COLO829 (cell line): ENCODE results near the gene VSIG10L.

Experiments
- DNase-seq: peaks from one replicate; pipeline ENCODE4 v3.0.0; 2012; ENCODE audit warnings: low spot score

Gene VSIG10L

DNA sequence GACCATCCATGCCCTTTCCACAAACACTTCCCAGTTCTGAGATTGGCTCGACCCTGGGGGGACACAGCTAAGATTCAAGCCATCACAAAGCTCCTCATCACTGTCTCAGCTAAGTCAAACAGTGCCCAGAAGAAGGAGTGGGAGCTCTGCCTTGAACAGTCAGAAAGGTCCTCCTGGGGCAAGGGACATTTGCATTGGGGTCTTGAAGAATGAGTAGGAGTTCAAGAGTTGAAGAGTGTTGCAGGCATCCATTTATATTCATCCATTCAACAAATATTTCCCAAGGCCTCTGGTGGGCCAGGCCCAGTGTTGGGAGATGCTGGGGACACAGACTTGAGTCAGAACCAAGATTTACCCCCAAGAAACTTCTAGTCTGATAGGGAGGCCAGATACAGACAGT is 24.0 kb downstream of the VSIG10L start:
- no peak for DNase-seq

DNA sequence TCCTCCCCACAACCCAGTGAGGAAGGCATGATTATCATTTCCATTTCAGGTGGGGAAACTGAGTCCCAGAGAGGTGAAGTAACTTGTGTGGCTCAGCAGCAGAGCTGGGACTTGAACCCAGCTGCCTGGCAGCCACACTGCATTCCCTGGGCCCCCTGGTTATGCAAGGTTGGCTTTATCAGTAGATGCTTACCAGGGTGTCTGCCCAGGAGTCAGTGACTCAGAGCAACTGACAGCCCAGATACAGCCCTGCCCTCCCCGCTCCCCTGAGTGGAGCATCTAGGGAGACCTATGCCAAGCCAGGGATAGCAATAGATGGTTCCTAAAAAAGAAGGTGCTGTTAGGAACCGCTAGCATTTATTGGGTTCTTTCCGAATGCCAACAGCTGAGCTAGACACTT is 24.6 kb downstream of the VSIG10L start:
- no peak for DNase-seq

DNA sequence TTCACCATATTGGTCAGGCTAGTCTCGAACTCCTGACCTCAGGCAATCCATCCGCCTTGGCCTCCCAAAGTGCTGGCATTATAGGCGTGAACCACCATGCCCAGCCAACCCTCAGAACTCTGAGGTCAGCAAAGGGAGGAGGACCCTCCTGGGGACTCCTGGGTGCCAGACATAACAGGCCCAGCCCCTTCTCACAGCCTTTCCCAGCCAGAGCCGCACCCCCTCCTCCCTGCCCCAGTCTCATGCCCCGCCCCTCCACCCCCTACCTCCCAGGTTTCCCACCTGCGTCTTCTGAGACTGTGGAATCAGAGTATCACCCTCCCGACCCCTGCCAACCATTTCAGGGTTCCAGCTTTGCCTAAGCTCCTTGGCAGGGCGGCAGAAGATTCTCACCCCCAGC is 25.3 kb downstream of the VSIG10L start:
- no peak for DNase-seq

DNA sequence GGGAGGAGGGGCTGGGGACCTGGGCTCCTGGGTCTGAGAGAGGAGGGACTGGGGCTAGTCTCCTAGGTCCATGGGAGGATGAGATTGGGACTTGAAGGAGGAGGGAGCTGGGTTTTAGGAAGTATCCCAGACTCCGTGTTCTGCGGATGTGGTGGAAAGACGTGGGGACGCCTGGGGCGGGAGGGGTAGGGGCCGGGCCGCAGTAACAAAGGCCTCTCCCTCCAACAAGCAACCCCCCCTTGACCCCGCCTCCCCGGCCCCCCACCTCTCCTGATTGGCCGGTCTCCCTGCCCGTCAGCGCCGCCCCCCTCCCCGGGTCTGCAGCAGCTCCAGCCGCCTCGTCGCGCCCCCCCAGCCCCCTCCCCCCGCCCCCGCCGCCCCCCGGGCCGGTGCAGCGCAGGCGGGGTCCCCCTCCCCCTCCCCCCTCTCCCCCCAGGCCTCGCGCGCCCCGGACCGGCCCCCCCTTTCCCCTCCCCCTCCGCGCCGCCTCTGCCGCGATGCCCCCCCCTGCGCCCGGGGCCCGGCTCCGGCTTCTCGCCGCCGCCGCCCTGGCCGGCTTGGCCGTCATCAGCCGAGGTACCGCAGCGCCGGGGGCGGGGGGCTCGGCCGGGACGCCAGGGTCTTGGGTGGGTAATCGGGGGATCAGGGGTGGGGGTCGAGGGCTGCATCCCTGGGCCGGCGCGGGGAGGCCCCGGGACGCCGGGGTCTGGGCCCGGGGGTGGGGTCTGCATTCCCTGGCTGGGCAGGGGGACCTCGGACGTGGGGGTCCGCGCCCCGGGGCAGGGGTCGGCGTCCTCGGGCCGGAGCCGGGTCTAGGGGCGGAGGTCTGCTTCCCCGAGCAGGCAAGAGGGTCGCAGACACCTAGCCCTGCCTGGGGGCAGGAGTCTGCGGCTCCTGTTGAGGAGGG is 30.3 kb downstream of the VSIG10L start, which contains the start of gene IGLON5:
Gene IGLON5 (plus strand): TSS at position 294 of the 907 bp plus-strand sequence. CDS start 204 bp downstream, at position 498.
- DNase-seq = no peak

DNA sequence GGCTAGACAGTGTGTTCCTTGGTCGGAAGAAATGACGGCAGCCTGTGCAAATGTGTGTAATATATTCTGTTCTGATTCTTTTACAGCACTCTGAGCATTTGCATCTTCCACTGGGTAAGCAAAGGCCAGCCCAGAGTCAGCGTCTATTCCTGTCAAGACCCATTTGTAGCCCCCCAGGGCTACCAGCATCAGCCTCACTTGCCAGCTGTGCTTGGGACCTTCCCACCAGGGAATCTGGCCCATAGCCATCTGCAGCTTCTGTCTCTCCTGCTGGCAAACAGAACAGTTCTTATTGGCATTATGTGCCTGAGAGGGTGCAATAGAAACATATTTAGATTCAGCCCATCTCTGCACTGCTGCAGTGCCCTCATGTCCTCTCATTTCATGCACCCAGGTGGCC is 36.5 kb downstream of the VSIG10L start:
- no peak for DNase-seq

DNA sequence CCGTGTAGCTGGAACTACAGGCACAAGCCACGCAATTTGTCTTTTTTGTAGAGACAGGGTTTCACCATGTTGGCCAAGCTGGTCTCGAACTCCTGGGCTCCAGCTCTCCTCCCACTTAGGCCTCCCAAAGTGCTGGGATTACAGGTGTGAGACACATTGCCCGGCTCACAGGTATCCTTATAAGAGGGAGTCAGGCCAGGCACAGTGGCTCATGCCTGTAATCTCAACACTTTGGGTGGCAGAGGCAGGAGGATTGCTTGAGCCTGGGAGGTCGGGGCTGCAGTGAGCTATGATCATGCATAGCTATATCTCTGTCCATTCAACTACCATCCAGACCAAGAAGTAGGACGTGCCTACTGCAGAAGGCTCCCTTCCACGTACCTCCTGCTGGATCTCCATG is 40.7 kb downstream of the VSIG10L start:
- no peak for DNase-seq

DNA sequence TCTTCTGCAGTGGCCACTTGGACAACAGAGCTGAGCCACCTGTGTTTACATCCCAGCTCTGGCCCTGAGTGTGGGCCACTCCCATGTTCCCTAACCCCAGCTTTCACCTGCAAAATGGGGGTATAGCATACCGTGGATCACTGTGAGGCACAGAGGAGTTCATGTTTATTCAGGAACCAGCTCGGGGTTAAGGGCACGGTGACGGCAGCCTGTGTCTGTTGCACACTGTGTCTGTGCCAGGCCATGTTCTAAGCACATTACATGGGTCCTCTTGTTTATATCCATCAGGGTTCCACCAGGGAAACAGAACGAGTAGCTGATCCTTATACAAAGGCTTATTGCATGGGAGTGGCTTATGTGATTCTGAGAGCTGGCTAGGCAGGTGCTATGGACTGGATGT is 44.5 kb downstream of the VSIG10L start:
- DNase-seq = no peak

DNA sequence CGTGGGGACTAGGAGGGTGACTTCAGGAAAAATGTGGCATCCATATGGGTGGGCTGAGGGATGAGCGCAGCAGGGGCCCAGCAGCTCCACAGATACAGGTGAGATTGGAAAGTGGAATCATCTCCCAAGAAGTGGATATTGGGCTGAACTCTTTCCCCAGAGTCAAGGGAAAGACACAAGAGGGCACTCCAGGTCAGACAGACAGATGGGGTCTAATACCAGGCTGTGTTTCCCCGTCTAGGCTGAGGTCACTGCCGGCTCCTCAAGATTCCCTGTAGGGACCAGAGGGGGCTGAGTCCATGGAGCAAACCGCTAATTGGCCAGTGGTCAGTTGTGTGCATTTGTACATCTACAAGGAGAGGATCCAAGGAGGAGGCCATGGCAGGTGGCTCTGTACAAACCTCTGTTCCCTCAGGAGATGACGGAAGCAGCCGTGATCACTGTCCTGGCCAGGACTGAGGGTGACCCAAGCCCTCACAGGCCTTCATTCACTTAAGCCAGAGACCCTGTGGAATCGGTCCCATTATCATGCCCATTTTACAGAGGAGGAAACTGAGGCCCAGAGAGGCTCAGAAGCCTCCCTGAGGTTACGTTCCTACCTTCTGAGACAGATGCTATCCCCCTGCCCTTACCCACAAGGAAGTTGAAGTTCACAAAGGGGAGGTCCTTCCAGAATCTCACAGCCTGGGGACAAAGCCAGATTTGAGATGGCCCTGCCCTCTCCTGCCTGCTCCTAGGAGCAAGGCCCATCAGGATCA is 45.4 kb downstream of the VSIG10L start:
- peak; percentile 28 for DNase-seq

DNA sequence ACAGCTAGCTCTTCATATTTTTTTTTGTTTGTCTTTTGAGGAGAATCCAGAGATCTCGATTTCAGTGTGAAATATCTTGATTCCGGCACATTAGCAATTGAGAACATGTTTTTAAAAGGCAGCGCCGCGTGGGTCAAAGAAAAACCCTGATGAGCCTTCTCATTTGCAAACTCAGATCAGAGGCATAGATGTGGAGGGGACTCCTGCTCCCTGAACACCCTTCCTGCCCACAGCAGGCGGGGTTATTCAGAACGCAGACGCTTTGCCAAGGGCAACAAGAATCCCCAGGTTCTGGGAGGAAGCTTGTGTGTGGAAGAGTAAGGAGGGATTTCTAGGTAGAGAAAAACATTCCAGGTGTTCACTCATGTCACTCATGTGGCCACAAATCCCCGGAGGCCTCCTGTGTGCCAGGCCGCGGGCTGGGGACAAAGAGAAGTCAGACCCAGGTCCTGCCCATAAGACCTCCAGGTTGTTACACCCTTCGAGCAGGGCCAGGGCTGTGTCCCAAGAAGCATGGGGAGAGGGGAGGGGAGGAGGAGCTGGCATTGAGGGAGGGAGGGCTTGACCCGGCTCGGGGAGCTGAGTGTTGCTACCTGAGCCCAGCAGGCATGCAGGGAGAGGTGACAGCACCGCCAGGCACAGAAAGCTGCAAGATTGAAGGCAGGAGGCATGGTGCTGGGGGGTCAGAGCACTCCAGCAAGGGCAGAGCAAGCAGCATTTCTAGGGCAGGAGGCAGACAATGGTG is 46.4 kb downstream of the VSIG10L start:
- DNase-seq = no peak

DNA sequence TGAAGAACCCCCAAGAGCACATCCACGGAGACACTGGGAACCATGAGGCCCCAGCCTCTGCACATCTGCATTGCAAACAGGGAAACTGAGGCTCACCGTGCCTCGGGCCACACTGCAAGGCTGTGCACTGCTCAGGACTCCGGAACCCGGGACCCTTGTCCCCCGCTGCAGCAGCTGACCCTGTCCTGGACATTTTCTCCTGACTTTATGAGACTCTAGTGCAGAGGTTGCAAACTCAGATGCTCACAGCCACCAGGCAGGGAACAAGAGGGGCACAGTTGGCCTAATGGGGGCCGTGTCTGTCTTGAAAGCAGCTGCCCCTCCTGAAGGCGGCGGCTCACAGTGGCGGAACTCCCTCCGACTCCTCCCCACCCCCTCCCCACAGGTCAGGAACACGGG is 47.0 kb downstream of the VSIG10L start:
- no peak for DNase-seq

DNA sequence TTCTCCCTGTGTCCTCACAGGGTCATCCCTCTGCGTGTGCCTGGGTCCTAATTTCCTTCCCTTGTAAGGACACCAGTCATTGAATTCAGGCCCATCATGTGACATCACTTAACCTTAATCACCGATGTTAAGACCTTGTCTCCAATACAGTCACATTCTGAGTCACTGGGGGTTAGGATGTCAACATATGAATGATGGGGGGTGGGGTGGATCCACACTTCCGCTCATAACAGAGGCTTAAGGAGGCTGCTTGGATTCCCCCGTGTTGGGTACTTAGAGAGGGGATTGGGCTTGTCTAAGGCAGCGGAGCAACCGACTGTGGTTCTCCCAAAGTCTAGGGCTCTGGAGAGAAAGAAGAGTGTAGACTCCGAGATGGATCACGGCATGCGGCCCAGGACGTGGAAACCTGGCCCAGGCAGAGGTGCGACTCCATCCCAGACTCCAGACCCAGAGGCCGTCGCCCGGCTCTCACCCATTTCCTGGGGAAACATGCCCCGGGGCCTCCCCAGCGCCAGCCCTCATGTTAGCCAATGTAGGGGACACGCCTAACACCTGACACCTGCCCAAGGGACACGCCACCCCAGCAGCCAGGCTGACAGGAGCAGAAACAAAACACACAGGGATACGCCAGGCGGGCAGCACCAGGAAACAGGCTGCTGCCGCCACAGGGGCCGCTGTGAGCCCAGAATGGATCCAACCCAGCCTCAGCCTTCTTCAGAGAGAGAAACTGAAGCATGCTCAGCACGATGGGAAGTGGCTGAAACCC is 47.5 kb downstream of the VSIG10L start:
- DNase-seq = no peak

DNA sequence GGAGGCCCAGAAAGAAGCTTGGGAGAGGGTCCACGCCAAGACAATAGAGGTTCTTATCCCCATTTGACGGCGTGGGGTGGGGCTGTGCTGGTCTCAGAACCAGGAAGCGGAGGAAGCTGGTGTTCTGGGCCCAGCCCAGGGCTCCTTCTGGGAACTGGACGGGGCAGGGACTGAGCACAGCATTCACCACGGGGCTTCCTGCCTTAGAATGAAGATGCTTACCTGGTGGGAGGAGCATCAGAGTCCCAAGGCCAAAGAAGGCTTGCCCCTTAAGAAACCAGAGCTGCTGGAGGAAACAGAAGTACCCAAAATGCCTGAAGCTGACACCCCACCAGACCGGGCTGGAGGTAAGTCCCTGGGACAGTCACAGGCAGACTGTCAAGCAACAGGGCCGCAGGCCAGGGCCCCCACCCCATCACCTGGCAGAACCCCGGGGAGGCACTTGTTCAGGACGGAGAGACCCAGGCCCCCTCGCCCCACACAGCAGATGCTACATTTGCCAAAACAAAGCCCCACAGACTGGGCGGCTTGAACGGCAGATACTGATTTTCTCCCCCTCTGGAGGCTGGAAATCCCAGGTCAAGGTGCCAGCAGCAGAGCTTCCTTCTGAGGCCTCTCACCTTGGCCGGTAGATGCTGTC is 48.2 kb downstream of the VSIG10L start:
- DNase-seq = no peak

DNA sequence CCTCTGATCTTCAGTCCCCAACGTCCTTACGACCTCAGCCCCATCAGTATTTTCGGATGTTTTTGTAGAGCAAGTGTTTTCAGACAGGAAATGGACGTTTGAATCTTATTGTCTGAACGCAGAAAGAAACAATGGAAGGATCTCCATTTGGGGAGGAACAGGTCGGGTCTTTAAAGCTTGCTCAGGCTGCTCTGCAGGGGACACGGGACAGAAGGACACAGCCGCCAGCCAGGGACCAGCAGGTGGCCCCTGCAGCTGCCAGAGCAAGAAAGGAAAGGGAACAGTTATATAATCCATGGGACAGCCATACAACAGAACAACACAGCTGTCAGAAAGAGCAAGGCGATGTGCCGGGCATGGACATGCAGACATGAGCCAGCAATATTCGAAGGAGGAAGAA is 49.0 kb downstream of the VSIG10L start:
- DNase-seq = no peak

DNA sequence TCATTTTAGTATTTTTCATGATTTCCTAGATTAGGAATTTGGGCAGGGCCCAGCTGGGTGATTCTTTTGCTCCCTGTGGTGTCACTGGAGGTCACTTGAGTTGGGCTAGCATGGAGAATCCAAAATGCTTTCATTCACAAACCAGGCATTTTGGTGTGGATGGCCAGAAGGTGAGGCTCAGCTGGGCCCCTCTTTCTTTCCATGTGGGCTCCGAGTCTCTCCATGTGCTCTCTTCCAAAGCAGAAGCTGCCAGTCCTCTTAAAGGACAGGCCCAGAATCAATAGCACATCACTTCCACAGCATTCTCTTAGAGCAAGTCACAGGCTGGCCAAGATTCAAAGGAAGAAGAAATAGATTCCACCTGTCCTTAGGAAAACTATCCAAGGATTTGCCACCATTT is 52.3 kb downstream of the VSIG10L start:
- no peak for DNase-seq

DNA sequence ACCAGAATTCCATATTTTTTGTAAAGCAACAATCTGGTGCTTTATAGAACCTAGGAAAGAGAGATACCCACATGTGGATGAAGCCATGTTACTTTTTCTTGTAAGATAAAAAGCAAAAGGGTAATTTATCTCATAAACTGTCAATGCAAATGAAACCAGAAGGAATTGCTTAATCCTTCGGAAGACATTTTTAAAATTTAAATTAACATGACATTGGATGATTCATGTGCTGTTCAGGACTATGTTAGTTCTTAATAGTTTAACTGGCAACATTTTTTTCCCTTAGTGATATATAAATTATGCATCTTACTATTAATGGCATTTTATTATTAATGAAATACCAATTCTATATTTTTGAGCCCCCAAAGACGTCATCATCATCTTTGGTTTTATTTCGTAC is 56.3 kb downstream of the VSIG10L start:
- DNase-seq = no peak

DNA sequence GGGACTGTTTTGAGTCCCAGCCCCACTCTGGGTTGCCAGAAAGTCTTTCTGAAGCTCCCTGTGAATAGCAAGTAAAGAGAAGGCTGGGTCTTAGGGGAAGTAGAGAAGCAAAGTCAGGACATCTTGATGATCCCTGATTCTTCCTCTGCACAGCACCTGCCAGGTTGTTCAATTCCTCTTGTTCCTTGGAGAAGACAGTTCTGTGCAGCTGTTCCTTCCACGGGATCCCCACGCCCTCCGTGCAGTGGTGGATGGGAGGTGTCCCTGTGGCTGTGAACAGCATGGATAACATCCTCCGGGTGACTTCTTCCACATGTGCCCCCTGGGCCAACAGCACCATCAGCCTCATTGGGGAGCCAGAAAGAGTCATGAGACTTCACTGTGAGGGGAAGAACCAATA is 59.6 kb downstream of the VSIG10L start:
- DNase-seq = no peak
